T-helper 1 cell treated with Interleukin-12 subunit alpha and Interleukin-12 subunit beta and Interleukin-4 antibody, amounts not matched to agents 30 ng/mL and 1 ng/mL, for 36 hours (primary cell): ENCODE measurements around the gene HM13. TPM values are rescaled to one million over a fixed set of nuclear protein-coding genes. Genes with fewer than 3 reads are reported as not detected.
"Not testable (repeated sequence)": the region's sequence is repeated elsewhere in the genome, so short reads cannot be mapped to it uniquely, and the experiment has no call there.

Source experiments
- intact Hi-C: fragments of 100-400 bp; cut with micrococcal nuclease; formaldehyde crosslinking; loops from one replicate; pipeline ENCODE4 v1.15.1; 2024
- total RNA-seq: library from RNA; stranded (reverse); gene quantifications from 2 replicates; pipeline ENCODE4 v1.2.3, GENCODE V29; 2022

HM13 gene
- total RNA-seq, 1 donor from 2014 or later: 203 TPM

- intact Hi-C loops: loop anchor here (10.0 kb wide), 1 partner anchor 186 kb away; no protein-coding TSS in a partner anchor
These were observed 13.7 kb upstream of the HM13 start for GRCh38 chr20:31500527-31500926.

DNA sequence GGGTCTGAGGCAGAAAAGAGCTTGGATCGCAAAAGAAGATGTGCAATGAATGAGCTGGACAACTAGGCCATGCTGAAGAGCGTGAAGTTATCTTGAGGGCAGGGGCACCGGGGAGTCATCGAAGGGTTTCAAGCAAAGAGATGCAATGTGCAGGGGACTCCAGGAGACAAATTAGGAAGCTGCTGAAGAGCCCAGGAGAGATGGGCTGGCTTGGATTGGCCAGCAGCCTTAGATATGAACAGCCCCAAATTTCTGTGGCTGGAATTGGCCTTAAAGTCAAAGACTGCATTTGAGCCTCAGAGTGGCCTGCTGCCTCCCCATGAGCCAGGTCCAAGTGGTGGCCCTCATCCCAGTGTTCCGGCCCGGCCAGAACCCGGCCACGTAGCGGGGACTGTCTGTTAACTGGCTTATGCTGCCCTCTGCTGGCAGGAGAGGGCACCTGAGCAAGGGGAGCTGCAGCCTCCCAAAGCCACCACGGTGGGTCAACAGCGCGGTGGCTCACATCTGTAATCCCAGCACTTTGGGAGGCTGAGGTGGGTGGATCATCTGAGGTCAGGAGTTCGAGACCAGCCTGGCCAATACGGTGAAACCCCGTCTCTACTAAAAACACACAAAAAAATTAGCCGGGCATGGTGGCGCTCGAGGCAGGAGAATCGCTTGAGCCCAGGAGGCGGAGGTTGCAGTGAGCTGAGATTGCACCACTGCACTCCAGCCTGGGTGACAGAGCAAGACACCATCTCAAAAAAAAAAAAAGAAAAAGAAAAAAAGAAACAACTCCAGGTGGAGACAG is 11.2 kb upstream of the HM13 start:
- intact Hi-C loops: loop anchor here (1.0 to 10.0 kb wide), 3 partner anchors 43 to 188 kb away; no protein-coding TSS in a partner anchor

DNA sequence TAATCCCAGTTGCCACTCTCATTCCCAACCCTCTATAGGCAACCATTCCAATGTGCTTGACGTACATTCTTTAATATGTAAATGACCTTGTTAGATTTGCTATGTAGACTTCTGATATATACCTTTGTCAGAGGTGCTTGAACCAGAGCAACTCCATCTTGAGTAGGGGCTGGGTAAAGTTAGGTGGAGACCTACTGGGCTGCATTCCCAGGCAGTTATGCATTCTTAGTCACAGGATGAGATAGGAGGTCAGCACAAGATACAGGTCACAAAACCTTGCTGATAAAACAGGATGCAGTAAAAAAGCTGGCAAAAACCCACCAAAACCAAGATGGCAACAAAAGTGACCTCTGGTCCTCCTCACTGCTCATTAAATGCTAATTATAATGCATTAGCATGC is 8.3 kb upstream of the HM13 start:
- intact Hi-C loops: loop anchor here (10.0 kb wide), 1 partner anchor 191 kb away; no protein-coding TSS in a partner anchor

- intact Hi-C loops: loop anchor here (10.0 kb wide), 1 partner anchor 194 kb away; no protein-coding TSS in a partner anchor
These were observed 5.6 kb upstream of the HM13 start for GRCh38 chr20:31508517-31509244.

GRCh38 chr20:31515072-31515774 is 981 bp downstream of the HM13 start:
- intact Hi-C loops: loop anchor here (2.0 kb wide), 1 partner anchor 58 kb away; no protein-coding TSS in a partner anchor

GRCh38 chr20:31515775-31516107 is 1.5 kb downstream of the HM13 start:
- intact Hi-C loops: loop anchor here (2.0 kb wide), 1 partner anchor 57 kb away; no protein-coding TSS in a partner anchor

GRCh38 chr20:31516166-31516565 is 1.9 kb downstream of the HM13 start:
- intact Hi-C loops: no loop called here

GRCh38 chr20:31516651-31517050 is 2.4 kb downstream of the HM13 start:
- intact Hi-C loops: no loop called here

GRCh38 chr20:31517373-31517772 is 3.1 kb downstream of the HM13 start:
- intact Hi-C loops: no loop called here

- intact Hi-C loops: not testable (repeated sequence)
These were observed 7.0 kb downstream of the HM13 start for GRCh38 chr20:31521267-31521666.

DNA sequence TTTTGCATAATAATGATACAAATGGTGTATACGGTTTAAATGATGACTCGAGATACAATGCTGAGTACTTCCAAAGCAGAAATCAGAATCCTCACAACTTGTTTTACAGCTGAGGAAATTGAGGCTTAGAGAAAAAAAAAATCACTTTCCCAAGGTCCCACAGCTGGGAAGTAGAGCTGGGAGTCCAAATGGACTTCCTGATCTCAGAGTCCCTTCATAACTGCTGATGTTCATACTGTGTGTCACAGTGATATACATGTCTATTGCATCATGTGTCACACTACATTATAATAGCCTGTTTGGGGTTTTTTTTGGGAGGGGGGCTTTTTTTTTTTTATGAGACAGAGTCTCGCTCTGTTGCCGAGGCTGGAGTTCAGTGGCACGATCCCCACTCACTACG is 8.5 kb downstream of the HM13 start:
- intact Hi-C loops: no loop called here

DNA sequence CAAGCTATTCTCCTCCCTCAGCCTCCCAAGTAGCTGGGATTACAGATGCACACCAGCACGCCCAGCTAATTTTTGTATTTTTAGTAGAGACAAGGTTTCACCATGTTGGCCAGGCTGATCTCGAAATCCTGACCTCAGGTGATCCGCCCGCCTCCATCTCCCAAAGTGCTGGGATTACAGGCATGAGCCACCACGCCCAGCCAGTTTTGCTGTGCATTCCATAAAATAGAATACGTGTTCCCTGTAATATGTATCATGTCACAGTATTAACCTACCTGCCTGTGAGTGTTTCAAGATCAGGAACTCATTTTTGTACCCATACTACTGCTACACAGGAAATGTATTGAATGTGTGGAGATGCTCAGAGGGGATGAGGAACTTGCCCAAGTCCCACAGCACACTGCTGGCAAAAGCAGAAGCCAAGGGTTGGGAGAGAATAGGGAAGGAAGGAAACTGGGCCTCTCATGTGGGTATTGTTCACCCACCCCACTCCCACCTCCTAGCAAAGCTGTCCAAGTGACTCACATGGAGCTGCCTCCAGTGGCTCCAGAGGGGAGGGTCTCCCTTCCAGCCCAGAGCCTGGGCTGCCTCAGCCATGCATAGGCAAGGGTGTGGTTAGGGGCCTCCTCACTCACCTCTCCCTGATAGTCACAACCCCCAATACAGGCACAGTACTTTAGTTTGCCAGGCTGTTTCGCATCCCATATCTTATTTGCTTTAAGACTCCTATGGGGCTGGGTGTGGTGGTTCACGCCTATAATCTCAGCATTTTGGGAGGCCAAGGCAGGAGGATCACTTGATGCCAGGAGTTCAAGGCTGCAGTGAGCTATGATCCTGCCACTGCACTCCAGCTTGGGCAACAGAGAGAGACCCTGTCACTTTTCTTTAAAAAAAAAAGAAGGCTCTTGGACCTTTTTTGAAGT is 9.4 kb downstream of the HM13 start:
- intact Hi-C loops: no loop called here

DNA sequence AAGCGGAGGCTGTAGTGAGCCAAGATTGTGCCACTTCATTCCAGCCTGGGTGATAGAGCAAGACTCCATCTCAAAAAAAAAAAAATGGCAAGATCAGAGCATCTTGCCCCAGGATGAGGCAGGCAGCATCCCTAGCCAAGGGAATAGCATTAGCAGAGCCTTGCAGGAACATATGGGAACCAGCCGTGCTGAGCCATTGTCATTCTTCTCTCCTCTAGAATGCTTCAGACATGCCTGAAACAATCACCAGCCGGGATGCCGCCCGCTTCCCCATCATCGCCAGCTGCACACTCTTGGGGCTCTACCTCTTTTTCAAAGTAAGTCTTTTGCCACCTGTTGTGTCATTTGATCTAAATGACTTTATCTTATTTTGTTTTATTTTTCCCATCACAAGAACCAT is 13.0 kb downstream of the HM13 start:
- intact Hi-C loops: no loop called here

- intact Hi-C loops: no loop called here
These were observed 21.1 kb downstream of the HM13 start for GRCh38 chr20:31535298-31535697.

DNA sequence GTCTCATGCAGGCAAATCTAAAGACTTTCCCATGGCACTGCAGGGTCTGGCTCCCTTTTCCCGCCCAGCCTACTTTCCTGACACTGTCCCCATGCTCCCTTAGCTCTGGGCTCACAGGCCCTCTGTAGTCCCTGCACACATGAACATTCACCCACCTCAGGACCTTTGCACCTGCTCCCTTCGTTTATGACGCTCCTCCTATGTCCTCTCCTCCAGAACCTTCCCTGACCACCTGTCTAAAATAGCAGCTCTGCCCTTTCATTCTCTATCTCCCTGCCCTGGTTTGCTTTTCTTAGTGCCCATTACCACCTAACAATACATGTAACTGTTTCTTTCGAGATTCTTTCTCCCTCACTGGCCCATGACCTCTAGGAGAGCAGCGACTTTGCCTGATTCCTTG is 22.3 kb downstream of the HM13 start:
- intact Hi-C loops: no loop called here

DNA sequence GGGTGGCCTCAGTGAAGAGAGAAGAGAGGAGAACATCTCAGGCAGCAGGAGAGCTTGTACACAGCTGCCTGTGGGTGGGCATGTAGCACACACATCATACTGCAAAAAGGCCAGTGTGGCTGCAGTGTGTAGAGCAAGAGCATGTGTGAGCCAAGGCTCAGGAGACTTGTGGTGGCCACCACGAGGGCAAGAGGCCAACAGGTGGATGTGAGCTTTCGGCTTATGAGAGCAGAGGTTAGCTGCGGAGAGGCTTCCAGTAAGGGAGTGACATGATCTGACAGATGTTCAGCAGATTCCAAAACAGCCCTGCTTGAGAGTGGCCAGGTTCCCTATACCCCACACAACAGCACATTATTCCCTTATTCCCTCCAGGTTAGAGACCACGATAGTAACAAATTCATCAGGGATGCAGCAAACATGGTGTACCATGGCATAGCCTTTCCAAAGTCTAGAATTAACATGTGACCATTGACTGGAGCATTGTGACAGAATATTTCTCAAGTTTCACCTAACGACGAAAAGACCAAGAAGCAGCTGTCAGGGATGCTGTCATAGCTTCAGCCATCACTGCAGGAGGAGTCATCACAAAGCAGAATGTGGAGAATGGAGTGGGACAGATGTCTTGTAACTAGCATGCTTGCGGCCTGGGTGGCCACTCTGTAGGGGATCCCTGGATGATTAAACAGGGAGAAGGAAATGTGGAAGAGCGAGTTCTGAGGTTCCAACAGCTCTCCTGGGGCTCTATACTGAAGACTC is 23.1 kb downstream of the HM13 start:
- intact Hi-C loops: no loop called here

DNA sequence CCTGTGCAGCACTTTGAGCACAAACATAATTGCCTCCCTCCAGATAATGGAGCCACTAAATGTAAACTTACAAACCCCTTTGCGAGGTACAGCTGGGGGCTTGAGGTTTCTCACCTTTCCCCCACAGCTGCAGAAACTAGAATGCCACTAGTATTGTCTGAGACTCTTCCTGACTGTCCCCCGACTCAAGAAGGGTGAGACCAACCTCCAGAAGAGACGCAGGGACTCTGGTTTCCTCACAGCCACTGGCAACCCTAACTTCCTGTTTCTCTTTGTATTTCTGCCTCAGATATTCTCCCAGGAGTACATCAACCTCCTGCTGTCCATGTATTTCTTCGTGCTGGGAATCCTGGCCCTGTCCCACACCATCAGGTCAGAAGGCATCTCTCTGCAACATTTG is 23.6 kb downstream of the HM13 start:
- intact Hi-C loops: no loop called here

- intact Hi-C loops: no loop called here
These were observed 24.1 kb downstream of the HM13 start for GRCh38 chr20:31538326-31538725.

GRCh38 chr20:31539636-31540035 is 25.4 kb downstream of the HM13 start:
- intact Hi-C loops: not testable (repeated sequence)

GRCh38 chr20:31540406-31540805 is 26.2 kb downstream of the HM13 start:
- intact Hi-C loops: no loop called here
